G401.6 (cell line): Measurements from ENCODE around the gene MTMR2.
A peak's percentile ranks its signal among the peaks of the same experiment; 100 is the strongest.
"Not testable (repeated sequence)": the region's sequence is repeated elsewhere in the genome, so short reads cannot be mapped to it uniquely, and the experiment has no call there.

Experiments used
- FAIRE-seq: peaks from 2 replicates; lab custom pipeline; 2012; peaks lifted over from hg19 to GRCh38; lab: Jason Lieb, UNC

The MTMR2 gene

GRCh38 chr11:95806464-95806863, 117.4 kb downstream of the MTMR2 start:
- not testable (repeated sequence) for FAIRE-seq

DNA sequence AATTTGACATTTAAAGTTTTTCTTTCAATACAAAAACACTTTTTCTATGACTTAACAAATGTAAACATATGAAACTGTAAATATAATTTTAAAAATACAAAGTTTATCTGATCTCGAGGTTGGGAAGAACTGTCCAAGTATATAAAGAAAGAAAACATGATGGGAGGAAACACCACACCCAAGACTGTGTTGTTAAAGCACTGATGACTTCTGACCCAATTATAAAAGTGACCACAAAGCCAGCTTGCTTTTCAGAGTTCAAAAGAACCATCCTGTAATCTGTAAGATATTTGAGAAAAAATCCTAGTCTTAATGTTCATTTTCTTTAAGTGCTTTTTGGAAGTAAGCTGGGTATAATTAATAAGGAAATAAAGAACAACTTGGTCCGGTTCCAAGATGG, 118.0 kb downstream of the MTMR2 start:
- no peak for FAIRE-seq

- FAIRE-seq = no peak
Measured at GRCh38 chr11:95803973-95804372, 119.9 kb downstream of the MTMR2 start.

DNA sequence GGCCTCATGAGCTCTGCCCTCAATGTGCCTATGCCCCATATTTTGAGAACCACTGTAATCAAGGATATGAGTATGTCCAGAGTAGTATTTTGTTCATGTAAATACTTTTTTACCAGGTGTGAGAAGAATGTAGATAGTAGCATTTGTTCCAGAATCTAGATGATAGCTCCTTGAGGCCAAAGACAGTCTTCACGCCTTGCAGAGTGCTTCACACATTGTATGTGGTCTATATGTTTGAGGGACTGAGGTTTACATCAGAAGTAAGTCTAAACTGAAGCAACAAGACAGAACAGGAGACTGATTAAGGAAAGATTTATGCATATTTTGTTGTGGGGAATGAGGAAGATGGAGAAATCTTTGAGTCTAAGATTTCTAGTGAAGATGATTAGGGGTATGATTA, 121.1 kb downstream of the MTMR2 start:
- FAIRE-seq = no peak

DNA sequence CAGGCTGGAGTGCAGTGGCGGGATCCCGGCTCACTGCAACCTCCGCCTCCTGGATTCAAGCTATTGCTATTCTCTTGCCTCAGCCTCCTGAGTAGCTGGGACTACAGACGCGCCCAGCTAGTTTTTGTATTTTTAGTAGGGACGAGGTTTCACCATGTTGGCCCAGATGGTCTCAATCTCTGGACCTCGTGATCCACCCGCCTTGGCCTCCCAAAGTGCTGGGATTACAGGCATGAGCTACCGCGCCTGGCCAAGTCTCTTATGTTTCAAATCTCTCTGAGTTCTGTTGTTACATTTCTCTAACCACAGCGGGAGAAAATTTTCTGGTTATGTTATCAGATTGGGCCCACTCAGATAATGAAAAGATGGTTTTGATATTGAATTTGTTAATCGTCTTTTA, 123.5 kb downstream of the MTMR2 start:
- no peak for FAIRE-seq

GRCh38 chr11:95799546-95799945, 124.4 kb downstream of the MTMR2 start:
- FAIRE-seq = no peak

DNA sequence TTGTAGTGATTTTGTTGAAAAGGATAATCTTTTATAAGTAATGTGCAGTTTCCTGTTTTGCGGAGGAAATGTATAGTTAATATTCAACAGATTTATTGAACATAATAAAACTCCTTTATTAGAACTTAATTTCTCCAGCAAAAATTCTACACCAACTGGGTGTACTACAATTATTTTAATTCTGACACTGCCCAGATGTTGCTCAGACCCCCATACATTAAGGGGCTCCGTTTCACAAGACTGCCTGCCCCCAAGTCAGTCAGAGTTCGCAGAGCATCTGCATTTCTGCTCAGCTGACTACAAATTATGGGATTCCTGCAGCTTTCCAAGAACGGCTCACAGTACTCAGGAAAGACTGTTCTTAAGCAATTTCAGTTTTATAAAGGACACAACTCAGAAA, 127.4 kb downstream of the MTMR2 start:
- FAIRE-seq = no peak

DNA sequence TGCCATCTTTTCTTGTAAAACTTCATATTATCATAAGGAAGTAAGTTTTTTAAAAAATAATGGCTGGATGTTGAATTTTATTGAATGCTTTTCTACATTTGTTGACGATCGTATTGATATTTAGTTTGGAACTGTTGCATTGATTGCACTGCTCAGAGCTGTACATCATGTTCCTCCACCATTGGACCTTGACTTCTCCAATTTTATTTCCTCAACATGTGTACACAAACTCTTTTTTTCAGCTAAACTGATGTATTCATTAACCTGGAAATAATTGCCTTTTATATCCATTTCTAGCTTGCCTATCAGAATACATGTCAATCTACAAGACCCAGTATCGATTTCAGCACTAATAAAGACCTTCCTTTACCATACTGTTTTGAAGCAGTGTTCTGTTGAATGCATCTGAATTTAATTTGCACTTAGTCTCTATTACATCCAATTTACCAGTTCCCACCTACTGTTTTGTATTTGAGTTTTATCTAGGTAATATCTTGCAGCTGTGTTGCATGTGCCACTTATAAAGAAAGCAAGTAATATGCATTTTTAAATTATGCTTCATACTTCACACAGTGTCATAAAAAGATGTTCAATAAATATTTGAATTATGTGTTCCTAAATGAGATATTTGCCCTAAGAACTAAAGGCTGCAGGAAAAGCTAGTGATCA, 128.1 kb downstream of the MTMR2 start:
- FAIRE-seq = no peak

- FAIRE-seq = no peak
Measured at GRCh38 chr11:95794086-95794485, 129.8 kb downstream of the MTMR2 start.

- no peak for FAIRE-seq
Measured at GRCh38 chr11:95793116-95793515, 130.8 kb downstream of the MTMR2 start.

GRCh38 chr11:95792700-95793099, 131.2 kb downstream of the MTMR2 start:
- no peak for FAIRE-seq

DNA sequence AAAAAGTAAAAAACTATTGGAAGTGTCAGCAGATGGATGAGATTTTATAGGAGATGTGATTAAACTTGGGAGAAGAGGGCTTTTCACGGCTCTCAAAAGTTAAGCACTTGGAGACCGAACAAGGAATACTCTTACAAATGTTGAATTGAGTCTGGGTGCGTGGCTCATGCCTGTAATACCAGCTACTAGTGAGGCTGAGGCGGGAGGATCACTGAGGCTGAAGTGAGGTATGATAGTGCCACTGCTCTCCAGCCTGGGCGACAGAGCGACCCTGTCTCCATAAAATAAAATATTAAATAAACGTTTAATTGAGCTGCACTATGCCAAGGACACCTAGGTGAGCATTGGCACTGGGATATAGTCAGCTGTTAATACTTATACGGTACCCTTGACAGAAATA, 131.7 kb downstream of the MTMR2 start:
- no peak for FAIRE-seq

DNA sequence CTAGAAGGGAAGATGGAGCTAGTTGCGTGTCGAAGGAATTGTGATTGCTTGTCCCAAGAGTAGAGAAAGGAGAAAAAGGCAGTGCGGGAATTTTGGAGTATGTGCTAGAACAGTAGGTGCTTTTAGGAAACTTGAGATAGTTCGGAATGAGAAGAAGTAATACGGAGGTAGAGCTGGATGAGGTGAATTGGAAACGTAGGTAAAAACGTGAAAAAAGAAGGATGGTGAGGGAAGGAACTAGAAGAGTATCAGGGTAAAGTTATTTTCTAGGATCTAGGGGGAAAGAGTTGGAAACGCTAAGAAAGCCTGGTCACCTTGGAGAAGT, 132.2 kb downstream of the MTMR2 start:
- no peak for FAIRE-seq

DNA sequence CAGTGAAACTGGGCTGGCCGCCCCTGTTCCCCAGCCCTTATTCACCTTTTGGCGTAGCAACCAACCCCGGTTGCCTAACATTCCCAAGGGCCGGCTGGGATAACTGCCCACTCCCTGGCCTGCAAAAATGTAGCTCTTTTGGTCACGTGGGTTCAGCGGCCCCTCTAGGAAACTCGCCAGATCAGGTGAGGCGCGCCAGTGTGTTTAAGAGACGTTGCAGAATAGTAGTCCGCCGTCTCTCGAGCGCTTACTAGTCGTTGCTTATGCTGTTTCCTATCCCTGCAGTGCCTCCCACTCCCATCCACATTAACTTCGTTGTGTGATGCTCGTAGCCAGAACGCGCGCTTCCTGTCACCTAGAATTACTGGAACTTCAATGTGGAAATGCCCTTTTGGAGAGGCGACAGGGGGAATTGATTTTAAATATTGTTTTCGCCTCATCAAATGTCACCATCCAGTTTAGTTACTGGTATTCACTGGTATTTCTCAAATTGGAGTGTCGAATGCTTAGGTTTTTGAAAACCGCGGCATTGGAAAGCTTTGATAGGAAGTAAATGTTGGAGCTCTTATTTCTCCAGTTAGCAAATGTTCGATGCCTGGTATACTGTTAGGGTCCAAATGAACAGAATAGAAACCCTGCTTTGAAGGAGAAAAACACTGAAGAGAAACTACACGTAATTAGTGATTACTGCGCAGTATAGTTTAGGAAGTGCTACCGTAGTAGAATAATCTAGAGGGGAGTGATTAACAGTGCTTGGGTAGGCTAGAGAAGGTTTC, 132.8 kb downstream of the MTMR2 start:
- FAIRE-seq = no peak

DNA sequence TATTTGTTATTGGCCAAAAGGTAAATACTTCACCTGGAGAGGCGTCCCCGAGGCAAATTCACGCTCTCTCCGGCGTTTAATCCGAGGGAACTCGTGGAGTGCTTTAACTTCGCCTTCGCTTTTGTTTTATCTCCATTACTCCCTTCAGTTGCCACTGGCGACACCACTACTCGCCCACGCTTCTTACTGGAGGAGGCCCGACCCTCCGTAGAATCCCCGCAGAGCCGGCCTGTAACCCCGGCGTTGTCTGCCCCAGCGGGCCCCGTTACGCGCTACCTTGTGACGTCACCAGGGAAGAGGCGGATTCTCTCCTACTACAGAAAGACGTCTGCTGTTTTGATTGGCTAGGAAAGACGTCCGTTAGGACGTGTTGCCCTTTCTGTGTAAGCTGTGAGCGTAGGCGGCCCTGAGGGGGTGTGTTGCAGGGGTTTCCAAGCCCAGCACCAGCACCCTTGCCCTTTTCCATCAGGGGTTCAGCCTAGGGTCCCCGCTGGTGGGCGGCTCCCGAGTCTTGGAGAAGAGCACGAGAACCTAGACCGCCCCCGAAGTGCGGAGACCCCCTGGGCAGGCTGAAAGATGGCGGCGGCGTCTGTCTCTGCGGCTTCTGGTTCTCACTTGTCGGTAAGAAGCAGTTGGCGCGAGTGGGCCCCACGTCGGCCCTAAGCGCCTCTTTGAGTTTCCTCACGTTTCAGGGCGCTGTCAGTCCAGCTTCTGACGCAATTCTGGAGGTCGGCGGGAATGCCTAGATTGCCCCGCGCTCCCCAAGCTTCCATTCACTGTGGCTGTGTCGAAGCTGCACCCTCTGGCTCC, 133.6 kb downstream of the MTMR2 start, which contains the start of gene CEP57:
Gene CEP57 (plus strand): TSS at position 376 of the 810 bp plus-strand sequence. CDS start 201 bp downstream, at position 577.
- FAIRE-seq = no peak

DNA sequence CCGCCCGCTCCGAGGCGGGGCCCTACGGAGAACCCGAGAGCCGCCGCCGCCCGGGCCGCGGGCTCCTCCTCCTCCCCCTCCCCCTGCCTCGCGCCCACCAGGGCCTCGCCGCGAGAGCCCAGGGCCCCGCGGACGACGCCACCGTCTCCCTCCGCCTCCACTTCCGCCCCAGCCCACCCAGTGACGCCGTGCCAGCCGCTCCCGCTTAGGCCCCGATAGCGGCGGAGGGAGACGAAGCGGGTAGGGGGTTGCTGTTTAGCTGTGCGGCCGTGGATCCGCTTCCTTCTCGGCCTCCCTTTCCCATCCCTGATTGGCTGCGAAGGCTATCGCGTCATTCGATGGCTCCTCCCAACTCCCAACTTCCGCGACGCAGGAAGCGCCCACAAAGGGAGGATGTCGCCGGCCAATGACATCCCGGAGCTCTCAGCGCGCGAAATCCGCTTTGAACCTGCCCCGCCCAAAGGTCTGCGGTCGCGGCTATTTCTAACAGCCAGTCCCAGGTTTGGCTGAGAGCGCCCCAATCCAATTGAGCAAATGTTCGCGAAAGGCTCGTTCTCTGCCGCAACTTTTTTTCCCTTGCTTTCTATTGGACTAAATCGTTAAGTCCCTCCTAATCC, 134.3 kb downstream of the MTMR2 start, which contains the start of gene FAM76B:
Gene FAM76B (minus strand): TSS at position 277 of the 617 bp plus-strand sequence. CDS start 304 bp downstream, outside the sequence.
- FAIRE-seq = peak; percentile 98

DNA sequence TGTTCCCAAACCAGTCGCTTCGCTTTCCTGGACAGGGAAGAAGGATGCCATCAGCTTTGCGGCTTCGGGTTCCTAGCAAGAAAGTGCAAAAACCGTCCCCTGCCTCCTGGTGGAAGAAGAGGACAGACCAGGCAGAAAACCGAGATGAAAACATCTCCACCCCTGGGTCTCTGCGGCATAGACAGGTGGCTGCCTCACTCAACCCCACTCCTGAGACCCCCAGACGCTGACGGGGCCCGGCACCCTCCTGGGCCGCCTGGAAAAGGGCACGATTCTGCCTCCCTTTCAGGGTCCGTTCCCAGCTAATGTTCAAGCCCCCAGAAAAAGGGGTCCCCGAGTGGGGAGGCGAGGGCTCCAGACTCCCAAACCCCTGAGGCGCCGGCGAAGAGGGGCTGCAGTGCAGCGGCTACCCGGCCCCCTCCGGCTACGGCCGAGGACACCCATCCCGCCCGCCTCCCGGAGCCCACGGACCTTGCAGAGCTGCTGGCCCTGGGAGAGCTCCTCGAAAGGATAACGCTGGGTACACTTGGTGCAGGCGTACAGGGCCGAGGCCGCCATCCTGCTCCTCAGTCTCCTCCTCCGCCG, 134.9 kb downstream of the MTMR2 start:
- FAIRE-seq = no peak
